Activated CD8-positive, alpha-beta memory T cell treated with anti-CD3 and anti-CD28 coated beads, Interleukin-2, amount 10 ng/mL, durations not matched to agents 7 days and 5 days (primary cell): ENCODE results near the gene ZSCAN12. TPM values are rescaled to one million over a fixed set of nuclear protein-coding genes. Genes with fewer than 3 reads are reported as not detected.
"Not testable (repeated sequence)": the region's sequence is repeated elsewhere in the genome, so short reads cannot be mapped to it uniquely, and the experiment has no call there.

Experiments
- ATAC-seq: fragments of 150-1000 bp; cut with Tn5 transposase; one replicate; pipeline ENCODE4 v1.10.0; 2021; ENCODE audit warnings: moderate library complexity
- CTCF ChIA-PET: fragments of 350-600 bp; sonication (Branson Sonifier 250); formaldehyde crosslinking; loops from one replicate; lab custom pipeline; 2021; ENCODE audit warnings: antibody characterized with exemption; lab: Charles Lee
- DNase-seq: peaks from one replicate; pipeline ENCODE4 v3.0.0-alpha.2; 2020
- H3K27ac Mint-ChIP-seq: one replicate; pipeline ENCODE4 v1.8.0; 2021; ENCODE audit warnings: mild to moderate bottlenecking, mixed read lengths
- H3K27me3 Mint-ChIP-seq: one replicate; pipeline ENCODE4 v1.8.0; 2021; ENCODE audit warnings: mixed read lengths
- H3K36me3 Mint-ChIP-seq: one replicate; pipeline ENCODE4 v1.8.0; 2021; ENCODE audit warnings: mild to moderate bottlenecking, mixed read lengths
- H3K4me1 Mint-ChIP-seq: one replicate; pipeline ENCODE4 v1.8.0; 2021; ENCODE audit warnings: mixed read lengths
- H3K4me3 Mint-ChIP-seq: one replicate; pipeline ENCODE4 v1.8.0; 2021; ENCODE audit warnings: mild to moderate bottlenecking, moderate library complexity, mixed read lengths
- H3K9me3 Mint-ChIP-seq: one replicate; pipeline ENCODE4 v1.8.0; 2022; ENCODE audit warnings: low read depth, mixed read lengths
- total RNA-seq, 2 experiments: library from RNA; stranded (reverse); gene quantifications; one replicate each; pipeline ENCODE4 v1.2.3, GENCODE V29; 2021

Gene ZSCAN12
- total RNA-seq, 2 experiments from 2014 or later, result 7.1 to 7.9 TPM

DNA sequence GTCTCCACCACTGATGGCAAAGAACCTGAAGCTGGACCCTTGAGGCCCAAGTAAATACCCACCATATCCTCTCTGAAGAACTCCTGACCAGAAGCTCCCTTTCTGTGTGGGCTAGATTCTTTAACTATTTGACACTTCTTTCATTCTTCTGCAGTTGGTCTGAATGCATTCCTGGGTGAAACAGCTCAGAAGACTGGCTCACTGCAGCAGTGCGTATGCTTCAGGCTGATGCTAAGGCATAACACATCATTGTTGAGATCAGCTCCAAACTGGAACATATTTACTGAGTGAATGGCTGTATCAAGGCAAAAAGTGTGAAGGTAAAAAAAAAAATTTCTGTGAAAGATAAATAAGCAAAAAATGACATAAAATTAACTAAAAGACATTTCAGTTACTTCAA is 24.0 kb upstream of the ZSCAN12 start:
- H3K4me1 Mint-ChIP-seq, result peaks cover 15% of the 10 kb centered on the region
- peaks cover 41% of the 10 kb centered on the region for H3K27me3 Mint-ChIP-seq
- no peaks in the 10 kb centered on the region for H3K9me3 Mint-ChIP-seq
- CTCF ChIA-PET, result no interaction called here
- DNase-seq (no peak), ATAC-seq (no peak)
- peaks cover 4% of the 10 kb centered on the region for H3K36me3 Mint-ChIP-seq
- no peak overlapping the region for H3K4me3 Mint-ChIP-seq
- H3K27ac Mint-ChIP-seq, result no peak overlapping the region

DNA sequence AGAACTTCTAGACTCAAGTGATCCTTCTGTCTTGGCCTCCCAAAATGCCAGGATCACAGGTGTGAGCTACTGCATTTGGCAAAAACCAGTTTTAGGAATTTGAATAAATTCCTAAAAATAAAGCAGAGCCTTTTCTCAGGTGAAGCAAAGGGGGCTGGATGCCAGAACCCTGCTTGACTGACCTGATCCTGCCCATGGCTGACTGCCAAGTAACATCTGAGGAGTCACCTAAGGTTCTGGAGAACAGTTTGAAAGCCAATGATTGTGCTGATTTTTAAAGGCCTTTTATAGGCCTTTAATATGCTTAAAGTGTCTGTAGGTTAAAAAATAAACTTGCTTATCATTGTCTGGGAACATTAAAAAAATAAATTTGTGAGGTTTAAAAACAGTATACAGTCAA is 14.1 kb upstream of the ZSCAN12 start:
- ATAC-seq (no peak), DNase-seq (no peak)
- CTCF ChIA-PET, result no interaction called here
- Mint-ChIP-seq H3K27me3 (peaks cover 38% of the 10 kb centered on the region), H3K4me1 (peaks cover 3% of the 10 kb centered on the region), H3K4me3 (no peak overlapping the region), H3K36me3 (peaks cover 8% of the 10 kb centered on the region), H3K27ac (no peak overlapping the region), H3K9me3 (peaks cover 4% of the 10 kb centered on the region)

DNA sequence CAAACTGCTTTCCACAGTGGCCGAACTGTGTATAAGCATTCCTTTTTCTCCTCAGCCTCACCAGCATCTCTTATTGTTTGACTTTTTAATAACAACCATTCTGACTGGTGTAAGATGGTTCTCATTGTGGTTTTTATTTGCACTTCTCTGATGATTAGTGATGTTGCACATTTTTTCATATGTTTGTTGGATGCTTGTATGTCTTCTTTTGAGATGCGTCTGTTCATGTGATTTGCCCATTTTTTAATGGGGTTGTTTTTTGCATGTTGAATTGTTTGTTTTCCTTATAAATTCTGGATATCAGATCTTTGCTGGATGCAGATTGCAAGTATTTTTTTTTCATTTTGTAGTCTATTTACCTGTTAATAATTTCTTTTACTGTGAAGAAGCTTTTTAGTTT is 11.2 kb upstream of the ZSCAN12 start:
- ATAC-seq, result no peak
- no peak overlapping the region for H3K4me3 Mint-ChIP-seq
- H3K27me3 Mint-ChIP-seq, result peaks cover 35% of the 10 kb centered on the region
- no peak for DNase-seq
- peaks cover 4% of the 10 kb centered on the region for H3K9me3 Mint-ChIP-seq
- no peak overlapping the region for H3K27ac Mint-ChIP-seq
- peaks cover 28% of the 10 kb centered on the region for H3K4me1 Mint-ChIP-seq
- H3K36me3 Mint-ChIP-seq, result peaks cover 8% of the 10 kb centered on the region
- CTCF ChIA-PET, result no interaction called here

DNA sequence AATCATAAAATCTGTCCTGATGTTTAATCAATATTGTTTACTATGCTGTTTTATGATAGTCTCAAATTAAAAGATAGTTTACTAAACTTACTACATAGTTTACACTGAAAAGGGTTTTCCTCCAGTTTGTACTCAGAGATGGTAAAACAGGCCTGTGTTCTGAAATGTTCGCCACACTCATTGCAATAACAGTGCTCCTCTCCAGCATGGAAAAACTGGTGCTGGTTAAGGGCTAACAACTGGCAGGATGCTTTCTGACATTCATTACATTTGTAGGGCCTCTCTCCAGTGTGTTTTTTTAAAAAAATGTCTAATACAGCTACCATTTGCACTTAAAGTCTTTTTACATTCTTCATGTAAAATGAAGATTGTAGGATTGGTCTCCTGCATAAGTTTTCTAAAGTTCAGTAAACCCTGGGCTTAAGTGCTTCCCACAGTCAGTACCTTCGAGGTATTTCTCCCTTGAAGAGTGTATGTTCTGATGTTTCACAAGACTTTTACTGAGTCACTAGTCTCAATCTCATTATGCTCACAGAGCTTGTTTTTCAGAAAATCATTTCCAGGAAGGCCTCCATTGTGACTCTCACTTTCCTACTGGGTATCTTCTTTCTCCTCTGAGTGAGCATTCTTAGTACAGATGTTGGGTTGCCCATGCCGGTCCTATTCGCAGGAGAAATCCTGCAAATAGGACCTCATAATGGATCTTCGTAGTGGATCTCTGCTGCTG is 8.7 kb upstream of the ZSCAN12 start:
- peaks cover 42% of the 10 kb centered on the region for H3K27me3 Mint-ChIP-seq
- DNase-seq (no peak), ATAC-seq (no peak)
- peaks cover 28% of the 10 kb centered on the region for H3K4me1 Mint-ChIP-seq
- peaks cover 6% of the 10 kb centered on the region for H3K9me3 Mint-ChIP-seq
- CTCF ChIA-PET, result interaction anchor here (1.1 kb wide), 1 partner anchor 52 kb away, joined by 3 read pairs; no protein-coding TSS in a partner anchor
- H3K27ac Mint-ChIP-seq, result no peak overlapping the region
- peaks cover 11% of the 10 kb centered on the region for H3K36me3 Mint-ChIP-seq
- no peak overlapping the region for H3K4me3 Mint-ChIP-seq

DNA sequence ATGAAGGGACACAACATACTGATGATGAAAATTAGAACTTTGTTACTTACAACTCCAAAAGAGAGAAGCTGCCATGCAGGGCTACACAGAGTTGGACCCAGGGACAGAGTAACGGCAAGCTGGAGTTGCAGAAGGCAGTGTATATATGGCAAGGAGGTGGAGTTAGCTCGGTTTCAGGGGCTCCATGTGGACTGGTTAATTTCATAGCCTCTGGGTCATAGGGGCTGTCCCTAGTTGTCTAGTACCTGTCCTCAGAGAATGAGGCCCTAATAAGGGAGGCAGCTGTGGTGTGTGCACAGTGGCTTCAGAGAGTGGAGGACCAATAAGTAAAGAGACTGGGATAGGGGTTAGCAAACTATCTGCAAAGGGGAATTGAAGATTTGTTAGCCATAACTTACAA is 7.9 kb upstream of the ZSCAN12 start:
- Mint-ChIP-seq H3K4me1 (peaks cover 31% of the 10 kb centered on the region), H3K9me3 (peaks cover 6% of the 10 kb centered on the region), H3K27ac (no peak overlapping the region), H3K36me3 (peaks cover 11% of the 10 kb centered on the region), H3K4me3 (no peak overlapping the region), H3K27me3 (peaks cover 48% of the 10 kb centered on the region)
- CTCF ChIA-PET, result interaction anchor here (1.1 kb wide), 1 partner anchor 51 kb away, joined by 3 read pairs; no protein-coding TSS in a partner anchor
- no peak for DNase-seq
- ATAC-seq, result no peak

DNA sequence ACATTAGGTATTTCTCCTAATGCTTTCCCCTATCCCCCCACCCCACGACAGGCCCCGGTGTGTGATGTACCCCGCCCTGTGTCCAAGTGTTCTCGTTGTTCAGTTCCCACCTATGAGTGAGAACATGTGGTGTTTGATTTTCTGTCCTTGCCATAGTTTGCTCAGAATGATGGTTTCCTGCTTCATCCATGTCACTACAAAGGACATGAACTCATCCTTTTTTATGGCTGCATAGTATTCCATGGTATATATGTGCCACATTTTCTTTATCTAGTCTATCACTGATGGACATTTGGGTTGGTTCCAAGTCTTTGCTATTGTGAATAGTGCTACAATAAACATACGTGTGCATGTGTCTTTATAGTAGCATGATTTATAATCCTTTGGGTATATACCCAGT is 4.4 kb upstream of the ZSCAN12 start:
- ATAC-seq, DNase-seq, H3K9me3 Mint-ChIP-seq, CTCF ChIA-PET, H3K36me3 Mint-ChIP-seq, H3K4me3 Mint-ChIP-seq, H3K27ac Mint-ChIP-seq: not testable (repeated sequence)
- H3K4me1 Mint-ChIP-seq, result peaks cover 36% of the 10 kb centered on the region
- peaks cover 34% of the 10 kb centered on the region for H3K27me3 Mint-ChIP-seq

DNA sequence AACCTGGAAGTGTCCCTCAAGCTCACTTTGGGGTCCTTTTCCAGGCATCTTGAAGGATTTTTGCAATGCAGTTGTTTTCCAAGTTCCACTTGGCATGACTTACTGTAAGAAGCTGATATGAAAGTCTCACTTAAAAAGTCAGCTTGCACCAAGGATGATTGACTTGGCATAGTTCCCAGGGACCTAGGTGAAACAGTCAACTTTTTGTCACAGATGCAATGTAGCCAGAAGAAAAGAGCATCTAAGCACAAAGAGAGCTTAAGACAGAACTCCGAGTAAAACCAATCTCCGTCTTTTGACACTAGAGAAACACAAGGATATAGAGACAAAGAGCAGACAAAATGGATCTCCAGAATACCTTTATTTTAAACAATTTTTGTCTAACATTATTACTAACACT is 2.6 kb upstream of the ZSCAN12 start:
- H3K9me3 Mint-ChIP-seq, result peaks cover 3% of the 10 kb centered on the region
- peaks cover 33% of the 10 kb centered on the region for H3K4me1 Mint-ChIP-seq
- H3K4me3 Mint-ChIP-seq, result no peak overlapping the region
- peaks cover 34% of the 10 kb centered on the region for H3K27me3 Mint-ChIP-seq
- H3K27ac Mint-ChIP-seq, result no peak overlapping the region
- peaks cover 16% of the 10 kb centered on the region for H3K36me3 Mint-ChIP-seq
- no peak for DNase-seq
- CTCF ChIA-PET, result interaction anchor here (1.1 kb wide), 1 partner anchor 261 kb away, joined by 4 read pairs; no protein-coding TSS in a partner anchor
- no peak for ATAC-seq

DNA sequence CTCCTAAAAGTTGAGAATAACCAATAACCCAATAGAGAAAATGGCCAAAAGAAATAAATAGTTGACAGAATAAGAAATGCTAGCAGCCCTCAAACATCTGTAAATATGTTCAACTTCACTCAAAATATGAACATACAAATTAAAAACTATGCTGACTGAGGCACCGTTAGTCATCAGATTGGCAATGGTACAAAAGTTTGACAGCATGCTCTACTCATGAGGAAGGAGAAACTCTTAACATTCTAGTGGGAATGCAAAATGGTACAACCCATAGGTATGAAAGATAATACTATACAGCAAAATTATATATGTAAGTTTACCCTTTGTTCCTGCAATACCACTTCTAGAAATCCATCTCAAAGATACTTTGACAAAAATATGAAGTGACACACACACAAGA is 1.6 kb upstream of the ZSCAN12 start:
- Mint-ChIP-seq H3K4me1 (peaks cover 34% of the 10 kb centered on the region), H3K36me3 (peaks cover 26% of the 10 kb centered on the region), H3K9me3 (peaks cover 3% of the 10 kb centered on the region), H3K4me3 (no peak overlapping the region), H3K27me3 (peaks cover 34% of the 10 kb centered on the region), H3K27ac (no peak overlapping the region)
- ATAC-seq, result no peak
- no peak for DNase-seq
- CTCF ChIA-PET, result no interaction called here

DNA sequence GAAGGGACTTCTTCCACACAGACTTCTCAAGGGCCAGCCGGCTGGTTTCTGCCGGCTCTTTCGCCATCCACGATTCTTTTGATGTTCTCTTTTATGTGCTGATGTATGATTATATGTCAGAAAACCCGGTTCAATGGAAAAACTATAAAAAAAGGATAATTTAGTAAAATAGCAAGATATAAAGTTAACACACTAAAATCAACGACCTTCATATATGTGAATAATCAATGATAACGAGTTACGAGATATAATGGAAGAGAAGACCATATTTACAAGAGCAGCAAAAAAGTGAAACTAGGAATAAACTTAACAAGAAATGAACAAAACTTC is 540 bp upstream of the ZSCAN12 start:
- Mint-ChIP-seq H3K36me3 (peaks cover 37% of the 10 kb centered on the region), H3K4me1 (peaks cover 41% of the 10 kb centered on the region), H3K9me3 (peaks cover 3% of the 10 kb centered on the region), H3K27me3 (peaks cover 28% of the 10 kb centered on the region), H3K4me3 (peak overlapping the region; percentile 87), H3K27ac (peak overlapping the region; percentile 92)
- no peak for ATAC-seq
- no peak for DNase-seq
- CTCF ChIA-PET, result no interaction called here

DNA sequence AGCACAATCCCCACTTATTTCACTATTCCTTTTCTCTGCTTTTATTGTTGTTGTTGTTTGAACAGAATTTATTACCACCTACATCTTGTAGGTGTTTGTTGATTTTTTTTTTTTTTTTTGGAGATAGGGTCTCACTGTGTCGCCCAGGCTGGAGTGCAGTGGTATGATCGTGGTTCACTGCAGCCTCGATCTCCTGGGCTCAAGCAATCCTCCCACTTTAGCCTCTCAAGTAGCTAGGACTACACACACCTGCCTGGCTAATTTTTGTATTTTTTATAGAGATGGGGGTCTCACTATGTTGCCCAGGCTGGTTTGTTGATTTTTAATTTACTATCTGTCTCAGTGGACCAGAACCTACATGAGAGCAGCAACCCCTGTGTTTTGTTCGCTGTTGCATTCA is 3.6 kb downstream of the ZSCAN12 start:
- H3K27me3 Mint-ChIP-seq, result no peaks in the 10 kb centered on the region
- ATAC-seq, result no peak
- CTCF ChIA-PET, result no interaction called here
- no peak overlapping the region for H3K27ac Mint-ChIP-seq
- H3K9me3 Mint-ChIP-seq, result peaks cover 8% of the 10 kb centered on the region
- H3K4me3 Mint-ChIP-seq, result no peak overlapping the region
- peaks cover 67% of the 10 kb centered on the region for H3K36me3 Mint-ChIP-seq
- H3K4me1 Mint-ChIP-seq, result peaks cover 46% of the 10 kb centered on the region
- no peak for DNase-seq

DNA sequence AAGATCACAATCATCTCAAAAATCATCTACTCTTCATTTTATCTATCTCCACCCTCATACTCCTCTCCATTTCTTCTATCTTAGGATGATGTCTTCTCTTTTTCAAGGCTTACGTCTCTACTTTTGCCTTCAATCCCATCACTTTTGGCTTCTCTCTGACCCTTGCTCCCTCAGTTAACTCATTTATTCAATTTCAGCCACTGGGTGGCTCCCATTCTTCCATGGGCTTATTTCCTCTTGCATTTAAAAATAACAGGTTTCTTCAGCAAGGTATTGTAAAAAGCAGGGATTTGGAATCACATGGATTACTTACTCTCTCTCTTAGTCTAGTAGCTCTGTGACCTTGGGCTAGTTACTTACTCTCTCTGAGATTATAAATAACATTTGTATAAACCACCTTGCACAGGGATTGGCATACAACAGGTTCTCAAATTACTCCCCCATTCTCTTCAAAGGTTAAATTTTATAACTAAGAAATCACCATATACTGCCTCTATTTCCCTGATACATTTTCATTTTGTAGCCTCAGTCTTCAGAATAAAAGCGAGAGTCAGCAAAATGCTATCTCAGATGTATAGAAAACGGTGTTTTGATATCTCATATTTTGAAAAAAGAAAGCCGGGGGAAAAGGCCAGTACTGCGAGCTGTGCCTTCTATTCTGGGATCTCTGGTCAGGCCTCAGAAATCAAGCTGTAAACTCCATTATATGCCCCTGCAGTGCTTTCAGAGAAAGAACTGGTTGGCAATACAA is 5.5 kb downstream of the ZSCAN12 start:
- DNase-seq (no peak), ATAC-seq (no peak)
- CTCF ChIA-PET, result interaction anchor here (0.9 kb wide), 1 partner anchor 9 kb away, joined by 3 read pairs; no protein-coding TSS in a partner anchor
- Mint-ChIP-seq H3K27me3 (no peaks in the 10 kb centered on the region), H3K4me3 (no peak overlapping the region), H3K9me3 (peaks cover 15% of the 10 kb centered on the region), H3K36me3 (peaks cover 84% of the 10 kb centered on the region), H3K4me1 (peaks cover 41% of the 10 kb centered on the region), H3K27ac (no peak overlapping the region)

DNA sequence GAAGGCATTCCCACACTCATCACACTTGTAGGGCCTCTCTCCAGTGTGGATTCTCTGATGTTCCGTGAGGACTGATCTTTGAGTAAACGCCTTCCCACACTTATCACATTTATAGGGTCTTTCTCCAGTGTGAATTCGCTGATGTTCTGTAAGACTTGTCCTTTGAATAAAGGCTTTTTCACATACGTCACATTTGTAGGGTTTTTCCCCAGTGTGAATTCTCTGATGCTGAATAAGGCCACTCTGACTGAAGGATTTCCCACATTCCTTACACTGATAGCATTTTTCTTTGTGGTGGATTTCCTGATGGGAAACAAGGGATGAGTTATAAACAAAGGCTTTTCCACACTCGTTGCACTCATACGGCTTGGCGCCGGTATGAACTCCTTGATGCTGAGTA is 8.9 kb downstream of the ZSCAN12 start:
- CTCF ChIA-PET, result no interaction called here
- no peaks in the 10 kb centered on the region for H3K27me3 Mint-ChIP-seq
- peaks cover 14% of the 10 kb centered on the region for H3K4me1 Mint-ChIP-seq
- no peak overlapping the region for H3K27ac Mint-ChIP-seq
- no peak overlapping the region for H3K4me3 Mint-ChIP-seq
- H3K36me3 Mint-ChIP-seq, result peaks cover 86% of the 10 kb centered on the region
- no peak for DNase-seq
- no peak for ATAC-seq
- peaks cover 15% of the 10 kb centered on the region for H3K9me3 Mint-ChIP-seq

DNA sequence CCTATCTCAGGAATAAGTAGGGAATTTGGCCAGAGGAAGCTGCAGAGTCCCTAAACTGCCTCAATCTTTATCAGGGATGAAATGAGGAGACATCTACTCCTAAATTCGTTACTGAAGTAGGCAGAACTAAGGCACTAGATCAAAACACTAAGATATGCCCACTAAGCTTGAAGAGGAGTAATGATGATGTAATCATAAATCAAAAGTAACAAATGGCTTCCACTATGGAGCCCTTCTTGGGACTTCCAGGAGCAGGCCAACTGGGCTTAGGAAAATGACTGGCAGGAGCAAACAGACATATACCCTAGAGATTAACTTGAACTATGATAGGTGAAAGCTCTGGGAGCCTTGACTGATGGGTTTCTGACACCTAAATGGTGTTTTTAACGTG is 15.4 kb downstream of the ZSCAN12 start:
- no peak for ATAC-seq
- no peaks in the 10 kb centered on the region for H3K9me3 Mint-ChIP-seq
- no peak overlapping the region for H3K27ac Mint-ChIP-seq
- H3K36me3 Mint-ChIP-seq, result peaks cover 90% of the 10 kb centered on the region
- DNase-seq, result no peak
- no peak overlapping the region for H3K4me3 Mint-ChIP-seq
- CTCF ChIA-PET, result interaction anchor here (1.3 kb wide), 2 partner anchors 28 to 45 kb away, joined by 3 read pairs; no protein-coding TSS in a partner anchor
- no peaks in the 10 kb centered on the region for H3K4me1 Mint-ChIP-seq
- no peaks in the 10 kb centered on the region for H3K27me3 Mint-ChIP-seq
